NCI-H345 (cell line): ENCODE results near the gene ENOSF1.
"Not testable (repeated sequence)": the region's sequence is repeated elsewhere in the genome, so short reads cannot be mapped to it uniquely, and the experiment has no call there.

Experiments
- DNase-seq: peaks from one replicate; lab custom pipeline; 2025; lab: John Stamatoyannopoulos, UW

ENOSF1 gene, protein sequence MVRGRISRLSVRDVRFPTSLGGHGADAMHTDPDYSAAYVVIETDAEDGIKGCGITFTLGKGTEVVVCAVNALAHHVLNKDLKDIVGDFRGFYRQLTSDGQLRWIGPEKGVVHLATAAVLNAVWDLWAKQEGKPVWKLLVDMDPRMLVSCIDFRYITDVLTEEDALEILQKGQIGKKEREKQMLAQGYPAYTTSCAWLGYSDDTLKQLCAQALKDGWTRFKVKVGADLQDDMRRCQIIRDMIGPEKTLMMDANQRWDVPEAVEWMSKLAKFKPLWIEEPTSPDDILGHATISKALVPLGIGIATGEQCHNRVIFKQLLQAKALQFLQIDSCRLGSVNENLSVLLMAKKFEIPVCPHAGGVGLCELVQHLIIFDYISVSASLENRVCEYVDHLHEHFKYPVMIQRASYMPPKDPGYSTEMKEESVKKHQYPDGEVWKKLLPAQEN

DNA sequence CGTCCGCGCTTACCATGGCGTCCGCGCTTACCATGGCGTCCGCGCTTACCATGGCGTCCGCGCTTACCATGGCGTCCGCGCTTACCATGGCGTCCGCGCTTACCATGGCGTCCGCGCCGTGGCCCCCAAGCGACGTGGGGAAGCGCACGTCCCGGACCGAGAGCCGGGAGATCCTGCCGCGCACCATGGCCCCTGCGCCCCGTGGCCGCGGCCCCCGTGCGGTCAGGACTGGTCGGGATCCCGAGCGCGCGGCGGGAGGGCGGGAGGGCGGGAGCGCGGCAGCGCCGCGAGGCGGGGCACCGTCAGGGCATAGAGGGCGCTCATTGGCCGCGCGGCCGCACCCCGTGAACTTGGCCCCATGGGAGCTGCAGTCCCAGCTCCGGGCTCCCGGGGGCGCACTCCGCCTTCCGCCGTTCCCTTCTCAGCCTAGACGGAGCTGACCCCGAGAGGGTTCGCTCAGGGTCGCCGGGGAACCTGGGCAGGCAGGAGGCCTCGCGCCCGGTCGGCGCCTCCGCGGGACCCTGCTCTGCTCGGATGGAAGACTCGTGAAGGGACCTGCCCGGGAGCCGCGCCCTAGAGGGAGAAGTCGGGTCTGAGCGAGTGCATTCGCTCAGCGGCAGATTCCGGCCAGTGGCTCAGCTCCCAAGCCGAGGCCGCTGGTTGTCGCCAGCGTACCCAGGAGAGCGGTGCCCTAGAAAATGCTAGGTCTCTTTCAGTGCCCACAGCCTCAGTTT is at the start of gene ENOSF1:
Gene ENOSF1, minus strand, starts transcription at position 230 of the 734 bp plus-strand sequence. Its CDS starts 43 bp downstream, at position 187.
- DNase-seq = peak; percentile 60

DNA sequence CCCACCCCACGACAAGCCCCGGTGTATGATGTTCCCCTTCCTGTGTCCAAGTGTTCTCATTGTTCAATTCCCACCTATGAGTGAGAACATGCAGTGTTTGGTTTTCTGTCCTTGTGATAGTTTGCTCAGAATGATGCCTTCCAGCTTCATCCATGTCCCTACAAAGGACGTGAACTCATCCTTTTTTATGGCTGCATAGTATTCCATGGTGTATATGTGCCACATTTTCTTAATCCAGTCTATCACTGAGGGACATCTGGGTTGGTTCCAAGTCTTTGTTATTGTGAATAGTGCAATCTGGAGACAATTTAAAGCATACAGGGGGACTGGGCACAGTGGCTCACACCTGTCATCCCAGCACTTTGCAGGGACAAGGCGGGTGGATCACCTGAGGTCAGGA is 47.4 kb upstream of the ENOSF1 start:
- not testable (repeated sequence) for DNase-seq

DNA sequence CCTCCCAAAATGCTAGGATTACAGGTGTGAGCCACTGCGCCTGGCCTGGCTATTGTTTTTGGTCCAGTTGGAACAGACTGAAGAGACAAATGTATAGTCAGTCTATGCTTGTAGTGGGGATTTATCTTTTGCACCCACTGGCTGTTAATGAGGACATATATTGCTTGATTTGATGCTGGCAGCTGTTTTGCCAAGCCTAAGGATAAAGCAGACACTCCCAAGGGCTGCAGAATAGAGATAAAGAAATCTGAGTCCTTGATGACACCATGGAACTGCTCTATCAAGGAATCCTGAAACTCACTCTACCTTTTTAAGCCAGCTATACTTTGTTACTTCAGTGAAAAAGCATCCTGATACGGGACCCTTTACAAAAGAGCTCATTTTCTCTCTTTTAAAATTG is 43.1 kb upstream of the ENOSF1 start:
- DNase-seq = no peak

DNA sequence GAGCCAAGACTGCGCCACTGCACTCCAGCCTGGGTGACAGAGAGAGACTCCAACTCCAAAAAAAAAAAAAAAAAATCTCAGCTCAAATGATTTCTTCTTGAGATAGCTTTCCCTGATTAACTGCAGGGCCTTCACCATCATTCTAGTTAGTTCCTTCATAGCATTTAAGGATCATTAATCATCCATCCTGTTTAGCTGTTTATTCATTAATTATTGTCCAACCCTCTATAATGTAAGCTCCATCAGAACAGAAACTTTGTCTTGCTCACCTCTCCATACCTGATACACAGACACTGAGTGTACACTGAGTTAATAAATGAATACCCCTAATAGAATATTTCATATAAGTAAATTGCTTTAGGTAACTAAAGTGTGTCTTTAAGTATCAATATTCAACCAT is 42.2 kb upstream of the ENOSF1 start:
- no peak for DNase-seq

DNA sequence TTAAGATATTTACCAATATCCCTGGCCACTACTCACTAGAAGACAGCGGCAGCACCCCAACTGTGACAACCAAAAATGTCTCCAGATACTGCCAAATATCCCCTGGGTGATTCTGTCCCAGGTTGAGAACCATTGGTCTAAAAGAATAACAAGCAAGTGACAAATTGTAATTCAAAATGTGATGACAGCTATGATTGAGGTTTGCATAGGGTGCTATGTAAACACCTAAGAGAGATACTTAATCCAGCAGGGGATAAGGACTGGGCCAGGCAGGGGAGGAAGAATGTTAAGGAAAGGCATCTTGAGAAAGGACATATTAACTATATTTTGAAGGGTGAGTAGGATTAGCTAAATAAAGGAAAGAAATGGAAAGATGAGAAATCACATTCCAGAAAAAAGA is 38.0 kb upstream of the ENOSF1 start:
- DNase-seq = no peak

DNA sequence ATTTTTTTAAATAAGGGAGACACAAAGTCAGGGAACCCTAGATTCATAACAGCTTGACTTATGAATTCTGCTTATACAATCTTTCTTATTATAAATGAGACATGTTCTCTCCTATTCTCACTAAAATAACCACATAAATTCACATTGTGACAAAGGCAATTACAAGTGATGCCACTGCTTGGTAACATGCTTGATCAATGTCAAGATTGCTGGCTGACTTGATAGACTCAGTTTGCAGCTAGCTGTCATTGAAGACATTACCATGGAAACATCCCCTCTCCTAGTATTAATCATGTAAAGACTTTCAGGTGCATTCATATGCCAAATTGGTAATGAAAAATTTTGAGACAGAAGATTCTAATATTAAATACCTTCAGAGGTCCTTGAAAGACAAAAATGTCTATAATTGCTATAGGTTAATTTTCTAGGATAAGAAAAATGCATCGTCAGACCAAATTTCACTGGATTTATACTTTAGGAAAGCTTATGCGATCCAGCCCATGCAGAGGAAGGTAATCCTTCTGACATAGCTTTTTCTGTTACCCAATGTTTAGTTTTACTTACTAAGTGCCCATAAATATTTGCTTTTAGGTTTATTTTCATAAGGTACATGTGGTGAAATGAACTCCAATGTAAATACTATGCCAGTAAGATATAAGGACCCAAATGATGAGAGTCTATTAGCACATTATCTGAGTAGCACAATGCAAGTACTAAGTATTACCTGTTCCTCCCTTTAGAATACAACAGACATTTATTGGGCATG is 32.6 kb upstream of the ENOSF1 start:
- DNase-seq = no peak

DNA sequence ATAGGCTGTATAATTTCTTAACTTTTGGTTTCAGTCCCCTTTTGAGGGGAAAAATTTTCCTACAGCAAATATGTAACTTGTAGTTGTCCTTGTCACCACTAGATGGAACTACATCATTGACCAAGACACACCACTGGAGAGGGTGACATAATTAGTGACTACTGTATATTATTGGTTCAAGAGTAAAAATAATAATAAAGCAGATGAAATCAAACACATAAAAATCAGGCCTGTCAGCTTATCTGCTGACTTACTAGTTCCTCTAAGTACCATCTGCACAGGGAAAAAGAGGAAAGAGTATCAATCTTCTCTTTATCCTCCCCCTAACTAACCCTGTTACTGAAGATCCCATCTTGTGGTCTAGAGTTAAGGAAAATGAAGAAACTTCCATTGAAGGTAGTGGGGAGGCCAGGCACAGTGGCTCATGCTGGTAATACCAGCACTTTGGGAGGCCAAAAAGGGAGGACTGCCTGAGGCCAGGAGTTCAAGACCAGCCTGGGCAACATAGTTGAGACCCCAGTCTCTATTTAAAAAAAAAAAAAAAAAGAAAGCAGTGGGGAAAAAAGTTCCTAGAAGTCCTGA is 29.6 kb upstream of the ENOSF1 start:
- DNase-seq = peak; percentile 21

DNA sequence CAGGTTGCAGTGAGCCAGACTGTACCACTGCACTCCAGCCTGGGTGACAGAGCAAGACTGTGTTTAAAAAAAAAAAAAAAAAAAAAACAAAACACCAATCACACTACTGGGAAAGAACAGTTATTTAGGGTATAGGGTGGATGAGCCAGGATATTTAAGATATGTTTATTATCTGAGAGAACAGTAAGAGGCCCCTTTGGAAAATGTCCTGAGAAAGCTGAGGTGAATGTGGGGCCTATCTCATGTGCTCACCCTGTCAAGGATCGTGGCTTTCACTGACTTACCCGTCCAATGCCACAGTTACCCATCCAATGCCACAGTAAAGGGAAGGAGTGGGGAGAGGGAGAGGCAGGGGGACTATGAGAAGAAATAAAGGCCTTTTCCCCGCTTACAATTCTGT is 19.9 kb upstream of the ENOSF1 start:
- no peak for DNase-seq

DNA sequence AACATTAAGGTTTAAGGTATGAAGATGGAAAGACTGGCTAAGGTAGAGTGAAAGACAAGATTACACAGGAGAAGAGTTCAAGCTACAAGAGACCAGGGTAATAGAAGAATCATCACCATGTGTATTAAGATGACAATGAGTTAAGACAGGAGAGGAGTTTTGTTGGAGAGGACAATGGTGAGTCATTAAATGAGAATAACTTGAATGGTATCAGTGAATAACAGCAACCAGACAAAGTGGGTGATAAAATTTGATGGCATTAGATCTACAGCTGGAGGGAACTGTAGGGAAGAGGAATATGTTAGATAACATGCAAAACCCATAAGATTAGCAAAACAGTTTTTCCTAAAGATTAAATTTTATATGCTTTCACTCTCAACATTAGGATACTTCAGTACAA is 18.8 kb upstream of the ENOSF1 start:
- DNase-seq = no peak

DNA sequence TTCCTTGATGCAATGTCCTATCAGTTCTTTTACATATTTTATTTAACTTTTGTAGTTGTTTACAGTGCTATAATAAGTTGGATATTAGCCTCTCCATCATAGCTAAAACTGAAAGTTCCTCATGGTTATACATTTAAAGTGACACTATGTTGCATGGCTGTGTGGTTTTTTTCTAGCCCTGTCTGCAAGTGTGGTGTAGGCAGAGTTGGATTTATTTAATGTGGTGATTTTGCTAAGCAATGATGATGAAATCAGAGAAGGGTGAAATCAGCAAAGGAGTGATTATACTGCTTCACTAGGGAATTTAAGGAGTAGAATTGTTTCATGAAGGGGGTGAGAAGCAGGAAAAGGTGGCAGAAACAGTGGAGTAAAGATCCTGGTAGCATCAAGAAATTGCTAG is 18.3 kb upstream of the ENOSF1 start:
- no peak for DNase-seq

DNA sequence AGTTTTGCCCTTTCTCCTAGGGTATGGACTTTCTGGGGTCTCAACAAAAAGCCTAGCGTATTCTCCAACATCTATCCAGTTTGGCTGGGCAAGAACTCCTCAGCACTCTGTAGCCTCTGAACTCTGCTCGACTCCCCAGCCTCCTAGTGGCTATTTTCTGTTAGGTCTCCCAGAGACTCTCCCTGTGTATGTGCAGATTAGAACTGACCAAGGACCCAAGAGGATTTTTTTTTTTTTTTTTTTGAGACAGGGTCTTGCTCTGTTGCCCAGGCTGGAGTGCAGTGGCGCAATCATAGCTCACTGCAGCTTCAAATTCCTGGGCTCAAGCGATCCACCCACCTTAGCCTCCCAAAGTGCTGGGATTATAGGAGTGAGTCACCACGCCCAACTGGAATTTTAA is 17.7 kb upstream of the ENOSF1 start:
- not testable (repeated sequence) for DNase-seq

DNA sequence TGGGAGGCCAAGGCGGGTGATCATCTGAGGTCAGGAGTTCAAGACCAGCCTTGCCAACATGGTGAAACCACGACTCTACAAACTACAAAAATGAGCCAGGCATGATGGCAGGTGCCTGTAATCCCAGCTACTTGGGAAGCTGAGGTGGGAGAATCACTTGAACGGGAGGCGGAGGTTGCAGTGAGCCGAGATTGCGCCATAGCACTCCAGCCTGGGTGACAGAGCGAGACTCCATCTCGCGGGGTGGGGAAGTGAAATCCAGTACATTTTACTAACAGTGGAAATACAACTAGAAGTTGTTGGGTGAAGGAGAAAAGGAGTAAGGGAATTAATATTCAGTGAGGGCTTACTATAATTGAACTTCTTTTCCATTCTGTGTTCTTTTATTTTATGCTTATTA is 13.2 kb upstream of the ENOSF1 start:
- DNase-seq = no peak

DNA sequence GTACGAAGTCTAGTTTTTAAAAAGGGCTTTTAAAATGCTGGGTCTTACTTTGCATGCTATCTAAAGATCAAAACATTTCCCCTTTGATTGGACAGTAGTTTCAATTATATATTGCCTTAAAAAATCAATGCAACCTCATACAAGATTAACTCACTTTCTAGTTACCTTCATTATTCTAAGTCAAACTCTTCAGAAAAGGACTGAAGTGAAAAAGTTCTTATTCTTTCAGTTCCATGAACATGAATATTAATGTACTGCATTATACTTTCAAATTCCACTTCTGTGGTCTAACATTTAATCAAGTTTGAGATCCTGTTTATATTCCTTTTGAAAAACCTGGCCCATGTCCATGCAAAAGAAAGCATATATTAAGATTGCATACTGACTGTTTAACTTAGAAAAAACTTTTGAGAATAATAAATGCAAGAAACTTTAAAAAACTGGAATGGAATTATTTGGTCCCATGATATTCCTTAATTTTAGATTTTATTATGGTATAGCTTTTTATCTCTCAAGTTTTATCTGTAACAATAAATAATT is 11.2 kb upstream of the ENOSF1 start:
- no peak for DNase-seq

DNA sequence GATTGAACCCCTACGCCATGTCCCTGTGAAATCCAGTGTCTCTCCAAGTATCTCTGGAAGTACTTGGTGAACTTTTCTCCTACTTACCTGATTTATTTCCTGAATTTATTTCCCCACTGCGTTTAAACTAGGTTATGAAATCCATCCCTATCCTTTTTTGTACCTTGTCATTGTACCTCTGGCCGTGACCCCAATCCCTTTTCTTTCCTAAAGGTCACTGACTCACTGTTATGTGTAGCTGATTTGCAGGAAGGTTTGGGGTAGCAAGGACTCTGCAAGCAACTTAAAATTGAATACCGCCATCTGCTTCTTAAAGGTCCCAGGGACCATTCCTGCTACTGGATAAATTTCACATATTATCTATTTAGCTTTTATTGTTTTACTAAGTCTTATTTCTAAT is 4.6 kb upstream of the ENOSF1 start:
- no peak for DNase-seq

DNA sequence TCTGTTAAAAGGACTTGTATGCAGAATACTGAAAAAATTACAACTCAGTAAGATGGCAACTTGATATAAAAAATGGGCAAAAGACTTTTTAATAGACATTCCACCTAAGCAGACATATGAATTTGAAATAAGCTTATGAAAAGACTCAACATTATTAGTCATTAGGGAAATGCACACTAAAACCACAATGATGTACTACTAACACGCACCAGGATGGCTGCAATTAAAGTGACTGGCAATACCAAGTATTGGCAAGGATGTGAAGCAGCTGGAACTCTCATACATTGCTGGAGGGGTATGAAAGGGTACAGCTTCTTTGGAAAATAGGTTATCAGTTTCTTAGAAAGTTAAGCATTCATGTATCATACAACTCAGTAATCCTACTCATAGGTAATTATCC is 3.2 kb upstream of the ENOSF1 start:
- DNase-seq = no peak

DNA sequence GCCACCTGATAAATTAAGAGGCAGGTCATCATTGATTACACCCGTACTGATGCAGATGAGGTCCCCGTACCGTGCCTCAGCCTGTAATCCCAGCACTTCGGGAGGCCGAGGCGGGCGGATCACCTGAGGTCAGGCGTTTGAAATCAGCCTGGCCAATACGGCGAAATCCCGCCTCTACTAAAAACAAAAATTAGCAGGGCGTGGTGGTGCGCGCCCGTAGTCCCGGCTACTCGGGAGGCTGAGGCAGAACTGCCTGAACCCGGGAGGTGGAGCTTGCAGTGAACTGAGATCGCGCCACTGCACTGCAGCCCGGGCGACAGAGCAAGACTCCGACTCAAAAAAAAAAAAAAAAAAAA is 683 bp upstream of the ENOSF1 start:
- no peak for DNase-seq

DNA sequence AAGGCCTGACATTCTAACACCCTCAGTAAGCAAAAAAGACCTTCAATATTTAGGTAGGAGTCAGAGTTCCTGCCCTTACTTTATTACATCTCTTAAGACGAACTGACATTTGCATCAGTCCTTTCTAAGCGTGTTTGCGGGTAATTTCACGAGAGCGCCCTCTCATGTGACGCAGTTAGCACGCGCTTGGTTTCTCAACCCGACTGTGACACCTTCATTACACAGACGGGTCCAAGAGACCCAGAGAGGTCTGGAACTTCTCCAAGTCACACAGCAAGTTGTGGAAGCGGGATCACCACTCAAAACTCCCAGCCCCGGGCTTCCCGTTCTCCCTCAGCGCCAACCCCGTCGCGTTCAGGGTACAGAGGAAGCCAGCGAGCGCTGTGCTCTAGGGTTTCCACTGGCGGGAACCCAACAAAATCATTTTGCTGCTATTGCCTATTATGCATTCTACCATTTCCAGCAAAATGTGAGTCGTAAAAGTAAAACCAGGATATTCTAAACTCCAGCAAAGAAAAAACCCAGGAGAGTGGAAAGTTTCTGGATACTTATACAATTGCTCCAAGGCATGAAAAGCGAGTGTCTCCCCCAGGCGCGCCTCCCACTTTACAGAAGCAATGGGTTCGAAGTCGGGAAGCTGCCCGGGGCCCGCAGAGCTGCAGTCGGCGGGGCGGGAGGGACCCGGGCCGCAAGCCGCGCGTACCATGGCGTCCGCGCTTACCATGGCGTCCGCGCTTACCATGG is 601 bp downstream of the ENOSF1 start:
- peak; percentile 53 for DNase-seq

DNA sequence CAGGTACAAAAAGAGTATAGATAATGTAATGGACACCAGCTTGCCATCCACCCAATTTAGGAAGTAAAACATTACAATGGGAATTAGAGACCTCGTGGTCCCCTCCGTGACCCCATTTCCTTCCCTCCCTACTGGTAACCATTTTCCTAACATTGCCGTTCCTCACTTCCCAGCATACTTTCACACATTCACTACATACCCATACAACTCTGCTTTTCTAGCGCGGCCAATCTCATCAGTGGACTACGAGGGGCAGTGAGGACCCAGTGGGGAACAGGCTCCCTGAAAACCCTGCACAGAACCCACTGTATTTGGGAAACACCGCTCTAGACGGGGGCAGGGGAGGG is 1.1 kb downstream of the ENOSF1 start:
- DNase-seq = no peak

DNA sequence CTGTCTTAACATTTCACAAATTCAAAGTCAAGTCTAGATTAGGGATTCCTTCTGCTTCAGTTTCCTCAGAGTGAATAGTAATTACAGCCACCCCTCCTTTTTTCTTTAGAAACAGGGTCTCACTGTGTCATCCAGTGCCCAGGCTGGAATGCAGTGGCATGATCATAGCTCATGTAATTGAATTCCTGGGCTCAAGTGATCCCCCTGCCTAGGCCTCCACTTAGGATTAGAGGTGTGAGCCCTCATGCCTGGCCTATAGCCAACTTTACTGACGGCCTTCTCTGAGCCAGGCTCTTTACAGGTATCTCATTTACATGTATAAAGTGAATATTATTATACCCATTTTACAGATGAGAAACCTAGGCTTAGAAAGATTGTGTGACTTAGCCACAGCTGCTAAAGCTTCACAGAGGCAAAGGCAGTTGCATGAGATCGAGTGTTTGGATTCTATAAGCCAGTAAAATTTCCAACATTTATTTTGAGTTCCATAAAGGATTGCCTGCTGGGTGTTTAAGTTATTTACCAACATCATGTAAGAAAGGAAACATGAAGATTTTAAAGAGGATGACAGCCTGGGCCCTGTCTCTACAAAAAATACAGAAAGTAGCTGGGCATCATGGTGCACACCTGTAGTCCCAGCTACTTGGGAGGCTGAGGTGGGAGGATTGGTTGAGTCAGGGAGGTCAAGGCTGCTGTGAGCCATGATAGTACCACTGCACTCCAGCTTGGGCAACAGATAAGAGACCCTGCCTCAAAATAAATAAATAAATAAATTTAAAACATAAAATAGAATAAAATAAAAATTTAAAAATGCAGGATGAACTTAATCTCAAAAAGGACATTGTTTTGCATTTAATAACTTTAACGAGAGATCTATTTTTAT is 1.8 kb downstream of the ENOSF1 start:
- no peak for DNase-seq

DNA sequence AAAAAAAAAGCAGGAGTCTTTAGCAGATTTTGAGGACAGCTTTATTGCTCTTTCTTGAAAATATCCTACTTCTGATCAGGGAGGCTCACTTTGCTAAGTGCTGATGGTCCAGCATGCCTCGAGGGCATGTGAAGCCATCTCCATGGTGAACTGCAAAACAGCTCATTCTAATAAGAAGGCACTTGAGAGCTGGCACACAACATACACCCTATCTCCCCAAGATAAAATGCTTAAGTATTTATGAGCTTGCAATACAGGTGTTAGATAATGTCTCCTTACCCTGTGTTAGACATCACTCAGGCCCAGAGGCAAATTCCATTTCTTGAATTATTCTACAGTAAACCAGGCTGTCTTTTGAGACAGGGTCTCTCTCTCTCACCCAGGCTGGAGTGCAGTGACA is 2.7 kb downstream of the ENOSF1 start:
- DNase-seq = no peak

DNA sequence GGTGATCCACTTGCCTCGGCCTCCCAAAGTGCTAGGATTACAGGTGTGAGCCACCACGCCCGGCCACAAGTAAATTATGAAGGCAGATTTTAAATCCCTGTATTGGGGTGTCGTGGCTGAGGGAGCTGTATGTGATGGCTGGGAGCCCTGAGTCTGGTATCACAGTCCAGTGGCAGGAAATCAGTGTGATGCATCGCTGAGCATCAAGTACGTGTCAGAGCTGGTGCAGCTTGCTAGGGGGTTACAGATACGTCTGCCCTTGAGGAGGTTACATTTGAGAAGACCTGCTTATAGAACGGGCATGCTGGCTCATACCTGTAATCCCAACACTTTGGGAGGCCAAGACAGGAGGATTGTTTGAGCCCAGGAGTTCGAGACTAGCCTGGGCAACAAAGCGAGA is 4.3 kb downstream of the ENOSF1 start:
- no peak for DNase-seq
